Upper lobe of right lung (tissue), 1 donor: ENCODE measurements around the gene ANTXR2. TPM values are rescaled to one million over a fixed set of nuclear protein-coding genes. Genes with fewer than 3 reads are reported as not detected.
A peak's percentile ranks its signal among the peaks of the same experiment; 100 is the strongest.

ENCODE experiments used
- ATAC-seq: fragments of 200-7000 bp; cut with Tn5 transposase; one replicate; pipeline ENCODE4 v1.9.1; 2020; ENCODE audit warnings: mild to moderate bottlenecking, moderate library complexity
- DNase-seq: peaks from one replicate; pipeline ENCODE4 v3.0.0-alpha.2; 2020
- H3K27ac ChIP-seq: fragments of 200-600 bp; one replicate; pipeline ENCODE4 v1.8.0; 2022
- H3K27me3 ChIP-seq: fragments of 200-600 bp; one replicate; pipeline ENCODE4 v1.8.0; 2022; ENCODE audit warnings: mild to moderate bottlenecking
- H3K36me3 ChIP-seq: fragments of 200-600 bp; one replicate; pipeline ENCODE4 v1.8.0; 2022
- H3K4me1 ChIP-seq: fragments of 200-600 bp; one replicate; pipeline ENCODE4 v1.8.0; 2022
- H3K4me3 ChIP-seq: fragments of 200-600 bp; one replicate; pipeline ENCODE4 v1.8.0; 2022; ENCODE audit warnings: mild to moderate bottlenecking
- H3K9me3 ChIP-seq: fragments of 200-600 bp; one replicate; pipeline ENCODE4 v1.8.0; 2022
- intact Hi-C: fragments of 100-400 bp; cut with DNase I; formaldehyde crosslinking; loops from one replicate; pipeline ENCODE4 v1.11.0; 2022
- total RNA-seq: library from RNA; stranded (reverse); fragmentation: NEBNext Ultra II Directional; extraction: Animal tissue kit (Norgen Biotek cat#: 25700); gene quantifications from one replicate; pipeline ENCODE4 v1.2.1, GENCODE V29; 2021
- TF ChIP-seq, protein P1 (sequence below): fragments of 200-600 bp; IDR thresholded peaks from one replicate; pipeline ENCODE4 v1.8.0; 2022; ENCODE audit warnings: antibody characterized with exemption
- donor health status: DM: no; HTN: yes; CAD: no; lungs with severe emphysema.

The ANTXR2 gene
- total RNA-seq, 1 donor from 2014 or later: 67.4 TPM

DNA sequence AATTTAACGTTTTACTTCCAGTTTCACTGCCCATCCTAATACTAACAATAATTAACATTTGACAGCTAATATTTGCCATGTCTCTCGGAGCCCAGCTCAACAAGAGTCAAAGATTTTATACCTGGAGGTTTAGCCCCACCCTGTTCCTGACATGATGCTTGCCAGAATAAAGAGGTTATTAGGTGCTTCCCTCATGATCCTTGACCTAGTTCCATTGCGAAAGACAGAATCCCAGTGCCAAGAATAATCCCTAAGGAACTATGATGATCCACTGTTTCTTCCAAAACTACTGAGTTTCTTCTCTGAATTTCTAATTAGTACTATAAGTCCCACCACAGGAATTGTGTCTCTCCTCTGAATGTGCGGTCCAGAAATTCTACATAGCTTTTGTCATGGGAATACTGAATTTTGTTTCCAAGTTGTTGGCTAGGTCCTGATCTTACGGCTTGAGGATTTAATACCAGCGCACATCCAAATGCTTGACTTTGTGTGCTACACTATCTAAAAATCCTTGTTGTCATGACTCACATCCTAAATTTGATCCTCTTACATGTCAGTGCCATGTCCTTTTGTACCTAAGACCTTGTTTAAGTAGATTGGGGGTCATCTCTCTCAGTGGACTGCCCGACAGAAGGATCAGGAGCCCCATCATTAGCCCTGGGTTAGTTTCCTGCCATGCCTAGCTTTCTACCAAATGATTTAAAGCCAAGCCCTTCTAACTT lies 23.1 kb downstream of the ANTXR2 start:
- Histone ChIP-seq H3K27ac (no peak overlapping the region), H3K27me3 (no peaks in the 10 kb centered on the region), H3K9me3 (no peaks in the 10 kb centered on the region), H3K4me1 (peaks cover 11% of the 10 kb centered on the region), H3K36me3 (peaks cover 28% of the 10 kb centered on the region), H3K4me3 (no peak overlapping the region)
- DNase-seq (no peak), ATAC-seq (no peak)
- intact Hi-C loops: no loop called here
- TF ChIP-seq, protein P1, sequence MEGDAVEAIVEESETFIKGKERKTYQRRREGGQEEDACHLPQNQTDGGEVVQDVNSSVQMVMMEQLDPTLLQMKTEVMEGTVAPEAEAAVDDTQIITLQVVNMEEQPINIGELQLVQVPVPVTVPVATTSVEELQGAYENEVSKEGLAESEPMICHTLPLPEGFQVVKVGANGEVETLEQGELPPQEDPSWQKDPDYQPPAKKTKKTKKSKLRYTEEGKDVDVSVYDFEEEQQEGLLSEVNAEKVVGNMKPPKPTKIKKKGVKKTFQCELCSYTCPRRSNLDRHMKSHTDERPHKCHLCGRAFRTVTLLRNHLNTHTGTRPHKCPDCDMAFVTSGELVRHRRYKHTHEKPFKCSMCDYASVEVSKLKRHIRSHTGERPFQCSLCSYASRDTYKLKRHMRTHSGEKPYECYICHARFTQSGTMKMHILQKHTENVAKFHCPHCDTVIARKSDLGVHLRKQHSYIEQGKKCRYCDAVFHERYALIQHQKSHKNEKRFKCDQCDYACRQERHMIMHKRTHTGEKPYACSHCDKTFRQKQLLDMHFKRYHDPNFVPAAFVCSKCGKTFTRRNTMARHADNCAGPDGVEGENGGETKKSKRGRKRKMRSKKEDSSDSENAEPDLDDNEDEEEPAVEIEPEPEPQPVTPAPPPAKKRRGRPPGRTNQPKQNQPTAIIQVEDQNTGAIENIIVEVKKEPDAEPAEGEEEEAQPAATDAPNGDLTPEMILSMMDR: no peak

DNA sequence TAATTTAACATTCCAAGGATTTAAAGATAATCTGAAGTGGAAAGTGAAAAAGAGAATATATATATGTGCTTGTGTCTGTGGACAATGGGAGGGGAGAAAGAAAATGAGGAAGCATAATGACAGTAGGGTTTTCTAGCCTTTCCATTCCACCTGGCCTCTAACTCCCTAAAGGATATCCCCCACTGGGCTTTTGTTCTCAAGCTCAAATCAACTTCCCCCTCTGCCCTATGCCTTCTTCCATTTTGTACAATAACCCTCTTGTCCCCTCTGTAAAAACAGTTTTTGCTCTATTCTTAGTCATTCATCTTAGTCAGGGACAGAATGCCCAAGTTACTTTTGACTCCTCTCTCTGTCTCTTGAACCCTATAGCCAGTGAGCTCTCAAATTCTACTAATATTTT lies 23.6 kb downstream of the ANTXR2 start:
- DNase-seq (no peak), ATAC-seq (no peak)
- intact Hi-C loops: no loop called here
- no peak overlapping the region for H3K27ac ChIP-seq
- H3K27me3 ChIP-seq: no peaks in the 10 kb centered on the region
- H3K4me1 ChIP-seq: peaks cover 11% of the 10 kb centered on the region
- no peak overlapping the region for H3K4me3 ChIP-seq
- H3K36me3 ChIP-seq: peaks cover 22% of the 10 kb centered on the region
- H3K9me3 ChIP-seq: no peaks in the 10 kb centered on the region
- TF ChIP-seq, protein P1: no peak

DNA sequence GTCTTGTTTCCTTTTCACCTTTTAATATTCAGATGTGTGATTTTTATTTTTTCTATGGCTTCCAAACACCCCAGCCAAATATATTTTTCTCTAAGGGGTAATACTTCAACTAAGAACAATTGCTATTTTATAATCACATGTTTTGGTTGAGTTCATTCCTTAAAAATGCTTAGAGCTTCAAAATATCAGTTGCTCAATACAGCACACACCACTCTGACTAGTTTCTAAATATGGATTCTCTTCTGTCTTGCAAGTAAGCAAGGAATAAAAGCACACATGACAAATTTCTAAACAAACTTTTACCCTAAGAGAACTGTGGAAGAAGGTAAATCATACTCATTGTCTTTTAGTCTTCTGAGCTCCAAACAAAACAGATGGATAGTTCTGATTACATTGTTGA lies 27.2 kb downstream of the ANTXR2 start:
- Histone ChIP-seq H3K4me3 (no peak overlapping the region), H3K27me3 (no peaks in the 10 kb centered on the region), H3K4me1 (peaks cover 14% of the 10 kb centered on the region), H3K27ac (no peak overlapping the region), H3K9me3 (no peaks in the 10 kb centered on the region), H3K36me3 (peaks cover 6% of the 10 kb centered on the region)
- DNase-seq (no peak), ATAC-seq (no peak)
- TF ChIP-seq, protein P1: no peak
- intact Hi-C loops: no loop called here

DNA sequence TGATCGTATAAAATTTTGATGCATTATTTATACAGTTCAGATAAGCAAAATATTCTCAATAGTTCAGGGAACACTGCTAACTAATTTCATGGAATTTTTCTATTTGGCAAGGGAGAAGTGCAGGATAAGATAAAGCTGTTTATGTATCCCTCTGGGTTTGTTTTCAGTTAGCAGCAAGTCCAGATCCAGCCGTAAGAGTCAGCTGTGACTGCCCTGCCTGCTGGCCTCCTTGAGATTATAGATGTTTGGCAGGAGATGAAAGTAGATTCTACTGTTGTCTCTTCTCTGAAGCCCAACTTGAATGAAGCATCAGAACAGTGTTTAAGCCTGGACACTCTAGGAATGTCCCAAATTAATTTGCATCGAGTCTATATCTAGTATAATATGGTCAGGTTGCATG lies 29.5 kb downstream of the ANTXR2 start:
- no peak for ATAC-seq
- Histone ChIP-seq H3K27me3 (no peaks in the 10 kb centered on the region), H3K9me3 (no peaks in the 10 kb centered on the region), H3K4me3 (no peak overlapping the region), H3K36me3 (peaks cover 6% of the 10 kb centered on the region), H3K4me1 (peaks cover 14% of the 10 kb centered on the region), H3K27ac (no peak overlapping the region)
- TF ChIP-seq, protein P1: no peak
- DNase-seq: no peak
- intact Hi-C loops: no loop called here

DNA sequence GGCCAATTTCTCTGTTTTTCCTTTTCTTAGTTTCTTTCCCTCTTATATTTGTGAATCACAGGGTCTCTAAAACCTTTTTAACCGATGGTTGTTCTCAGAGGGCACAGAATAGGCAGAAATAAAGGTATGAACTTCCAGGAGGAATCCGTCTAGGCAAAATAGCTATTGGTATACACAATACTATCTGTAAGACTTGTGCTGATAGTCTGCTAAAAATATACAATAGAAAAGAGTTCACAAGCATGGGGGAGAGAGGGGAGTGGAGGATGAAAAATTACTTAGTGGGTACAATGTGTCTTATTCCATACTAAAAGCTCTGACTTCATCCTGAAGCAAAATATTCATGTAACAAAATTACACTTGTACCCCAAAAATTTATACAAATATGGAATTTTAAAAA lies 30.2 kb downstream of the ANTXR2 start:
- Histone ChIP-seq H3K9me3 (no peaks in the 10 kb centered on the region), H3K27me3 (no peaks in the 10 kb centered on the region), H3K36me3 (no peaks in the 10 kb centered on the region), H3K4me1 (peaks cover 14% of the 10 kb centered on the region), H3K4me3 (no peak overlapping the region), H3K27ac (no peak overlapping the region)
- intact Hi-C loops: no loop called here
- no peak for ATAC-seq
- no peak for DNase-seq
- TF ChIP-seq, protein P1: no peak

DNA sequence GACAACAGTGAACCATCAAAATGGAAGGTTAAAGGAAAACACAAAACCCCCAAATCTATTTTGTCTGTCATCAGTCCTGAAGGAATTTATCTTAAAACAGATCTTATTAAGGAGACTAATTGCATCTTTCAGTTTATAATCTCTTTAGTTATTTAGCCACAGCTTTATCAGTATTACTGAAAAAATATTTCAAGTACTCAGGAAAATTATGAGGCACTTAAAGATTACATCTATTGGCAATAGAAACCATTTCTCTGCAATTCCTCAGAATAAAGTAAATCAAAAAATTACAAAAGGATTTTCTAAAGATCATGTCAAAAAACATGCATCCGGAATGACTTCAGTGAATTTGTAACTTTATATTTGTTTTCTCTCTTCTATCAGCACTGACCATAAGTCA lies 35.2 kb downstream of the ANTXR2 start:
- Histone ChIP-seq H3K27me3 (no peaks in the 10 kb centered on the region), H3K4me1 (peaks cover 11% of the 10 kb centered on the region), H3K36me3 (peaks cover 4% of the 10 kb centered on the region), H3K27ac (peak overlapping the region; percentile 59), H3K9me3 (no peaks in the 10 kb centered on the region), H3K4me3 (no peak overlapping the region)
- ATAC-seq (no peak), DNase-seq (no peak)
- TF ChIP-seq, protein P1: no peak
- intact Hi-C loops: no loop called here
